Measurements from ENCODE around the gene EPB42. TPM values are rescaled to one million over a fixed set of nuclear protein-coding genes. Genes with fewer than 3 reads are reported as not detected.
A peak's percentile ranks its signal among the peaks of the same experiment; 100 is the strongest.

EPB42 gene
- total RNA-seq, 4 donors from 2014 or later = 0.12 to 0.40 TPM; not detected in 2

DNA sequence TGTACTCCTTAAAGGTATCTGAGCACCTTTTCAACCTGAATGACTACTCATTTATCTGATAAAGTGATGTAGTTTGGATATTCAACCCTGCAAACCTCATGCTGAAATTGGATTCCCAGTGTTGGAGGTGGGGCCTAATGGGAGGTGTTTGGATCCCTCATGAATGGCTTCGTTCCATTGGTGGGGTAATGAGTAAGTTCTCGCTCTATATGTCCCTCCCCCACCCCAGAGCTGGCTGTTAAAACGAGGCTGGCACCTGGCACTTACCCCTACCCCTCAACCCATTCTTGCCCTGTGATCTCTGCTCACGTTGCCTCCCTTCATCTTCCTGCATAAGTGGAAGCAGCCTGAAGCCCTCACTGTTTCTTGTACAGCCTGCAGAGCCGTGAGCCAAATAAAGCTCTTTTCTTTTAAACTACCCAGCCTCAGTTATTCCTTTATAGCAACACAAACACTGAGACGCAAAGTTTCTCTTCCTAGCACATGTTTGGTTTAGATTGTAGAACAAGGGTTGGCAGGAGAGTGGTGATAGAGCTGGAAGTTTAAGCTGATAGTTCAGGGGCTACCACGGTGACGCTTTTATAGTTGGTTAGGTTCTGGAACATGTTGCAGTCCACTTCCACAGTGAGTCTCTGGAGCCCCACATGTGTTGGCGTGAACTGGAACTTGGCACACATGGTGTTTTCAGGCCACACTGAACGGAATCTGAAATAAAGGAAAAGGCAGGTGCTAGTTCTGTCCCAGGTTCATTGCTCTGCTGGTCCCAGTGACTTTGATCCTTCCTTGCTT, 23.9 kb downstream of the EPB42 start:
- Histone ChIP-seq H3K4me3 (no peak overlapping the region), H3K4me1 (no peaks in the 10 kb centered on the region), H3K9me3 (peaks cover 0 to 3% (median 0%) of the 10 kb centered on the region in 3 donors), H3K27ac (no peak overlapping the region), H3K36me3 (peaks cover 17 to 70% of the 10 kb centered on the region in 2 donors), H3K27me3 (no peaks in the 10 kb centered on the region)
- TF ChIP-seq EP300 (IDR thresholded peaks at IDR 0.05) (no peak), POLR2AphosphoS5 (IDR thresholded peaks at IDR 0.05) (no peak), POLR2A (IDR thresholded peaks at IDR 0.05) (no peak)
- TF ChIP-seq, protein P1, sequence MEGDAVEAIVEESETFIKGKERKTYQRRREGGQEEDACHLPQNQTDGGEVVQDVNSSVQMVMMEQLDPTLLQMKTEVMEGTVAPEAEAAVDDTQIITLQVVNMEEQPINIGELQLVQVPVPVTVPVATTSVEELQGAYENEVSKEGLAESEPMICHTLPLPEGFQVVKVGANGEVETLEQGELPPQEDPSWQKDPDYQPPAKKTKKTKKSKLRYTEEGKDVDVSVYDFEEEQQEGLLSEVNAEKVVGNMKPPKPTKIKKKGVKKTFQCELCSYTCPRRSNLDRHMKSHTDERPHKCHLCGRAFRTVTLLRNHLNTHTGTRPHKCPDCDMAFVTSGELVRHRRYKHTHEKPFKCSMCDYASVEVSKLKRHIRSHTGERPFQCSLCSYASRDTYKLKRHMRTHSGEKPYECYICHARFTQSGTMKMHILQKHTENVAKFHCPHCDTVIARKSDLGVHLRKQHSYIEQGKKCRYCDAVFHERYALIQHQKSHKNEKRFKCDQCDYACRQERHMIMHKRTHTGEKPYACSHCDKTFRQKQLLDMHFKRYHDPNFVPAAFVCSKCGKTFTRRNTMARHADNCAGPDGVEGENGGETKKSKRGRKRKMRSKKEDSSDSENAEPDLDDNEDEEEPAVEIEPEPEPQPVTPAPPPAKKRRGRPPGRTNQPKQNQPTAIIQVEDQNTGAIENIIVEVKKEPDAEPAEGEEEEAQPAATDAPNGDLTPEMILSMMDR (IDR thresholded peaks at IDR 0.05) = no peak
- whole genome bisulfite sequencing, 2 donors (ENCODE audit: low coverage in 1 of 2) = 84 to 86% methylated on average over 7 to 9 of the region's 10 CpGs
- ATAC-seq = no peak

DNA sequence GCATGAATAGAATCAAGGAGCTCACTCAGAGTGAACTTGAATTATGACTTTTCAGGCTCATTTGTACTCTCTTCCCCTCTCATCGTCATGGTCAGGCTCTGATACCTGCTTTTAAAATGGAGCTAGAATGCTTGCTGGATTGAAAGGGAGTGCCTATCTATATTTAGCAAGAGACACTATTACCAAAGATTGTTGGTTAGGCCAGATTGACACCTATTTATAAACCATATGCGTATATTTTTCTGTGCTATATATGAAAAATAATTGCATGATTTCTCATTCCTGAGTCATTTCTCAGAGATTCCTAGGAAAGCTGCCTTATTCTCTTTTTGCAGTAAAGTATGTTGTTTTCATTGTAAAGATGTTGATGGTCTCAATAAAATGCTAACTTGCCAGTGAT, 26.0 kb downstream of the EPB42 start:
- no peak overlapping the region for H3K27ac ChIP-seq
- H3K4me3 ChIP-seq = no peak overlapping the region
- H3K4me1 ChIP-seq = peaks cover 0 to 8% (median 0%) of the 10 kb centered on the region in 3 donors
- peaks cover 25 to 92% of the 10 kb centered on the region in 2 donors for H3K36me3 ChIP-seq
- peaks cover 0 to 3% (median 0%) of the 10 kb centered on the region in 3 donors for H3K9me3 ChIP-seq
- no peaks in the 10 kb centered on the region for H3K27me3 ChIP-seq
- TF ChIP-seq EP300 (IDR thresholded peaks at IDR 0.05) = no peak
- TF ChIP-seq, protein P1 (IDR thresholded peaks at IDR 0.05) = no peak
- no peak for TF ChIP-seq POLR2AphosphoS5 (IDR thresholded peaks at IDR 0.05)
- no peak for TF ChIP-seq POLR2A (IDR thresholded peaks at IDR 0.05)
- WGBS, 2 donors (ENCODE audit: low coverage in 1 of 2) = 60 to 77% methylated on average over 2 of the region's 2 CpGs
- no peak for ATAC-seq

DNA sequence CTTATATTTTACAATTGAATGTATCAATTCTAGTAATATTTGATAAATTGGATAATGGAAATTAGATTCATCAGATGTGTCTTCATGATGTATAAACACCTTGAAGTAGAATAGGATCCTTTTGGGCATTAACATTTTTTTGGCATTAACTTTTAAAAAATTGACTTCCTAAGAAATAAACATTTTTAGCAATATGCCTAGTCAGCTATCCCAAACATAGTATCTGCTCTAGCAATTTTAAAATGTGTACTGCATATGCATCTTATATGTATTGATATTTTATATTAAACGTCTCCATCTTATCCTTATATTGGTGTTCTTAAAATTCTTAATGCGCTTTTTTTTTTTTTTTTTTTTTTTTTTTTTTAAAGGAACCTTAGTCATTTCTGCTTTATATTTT, 27.1 kb downstream of the EPB42 start:
- WGBS, 2 donors (ENCODE audit: low coverage in 1 of 2) = 88% methylated on average over 2 of the region's 2 CpGs
- H3K36me3 ChIP-seq = peaks cover 25 to 95% of the 10 kb centered on the region in 2 donors
- H3K4me1 ChIP-seq = peaks cover 0 to 16% (median 0%) of the 10 kb centered on the region in 3 donors
- H3K9me3 ChIP-seq = peaks cover 0 to 3% (median 0%) of the 10 kb centered on the region in 3 donors
- ATAC-seq = no peak
- H3K27ac ChIP-seq = no peak overlapping the region
- no peaks in the 10 kb centered on the region for H3K27me3 ChIP-seq
- H3K4me3 ChIP-seq = no peak overlapping the region
- TF ChIP-seq EP300 (IDR thresholded peaks at IDR 0.05) (no peak), POLR2A (IDR thresholded peaks at IDR 0.05) (no peak), POLR2AphosphoS5 (IDR thresholded peaks at IDR 0.05) (no peak)
- TF ChIP-seq, protein P1 (IDR thresholded peaks at IDR 0.05) = no peak

DNA sequence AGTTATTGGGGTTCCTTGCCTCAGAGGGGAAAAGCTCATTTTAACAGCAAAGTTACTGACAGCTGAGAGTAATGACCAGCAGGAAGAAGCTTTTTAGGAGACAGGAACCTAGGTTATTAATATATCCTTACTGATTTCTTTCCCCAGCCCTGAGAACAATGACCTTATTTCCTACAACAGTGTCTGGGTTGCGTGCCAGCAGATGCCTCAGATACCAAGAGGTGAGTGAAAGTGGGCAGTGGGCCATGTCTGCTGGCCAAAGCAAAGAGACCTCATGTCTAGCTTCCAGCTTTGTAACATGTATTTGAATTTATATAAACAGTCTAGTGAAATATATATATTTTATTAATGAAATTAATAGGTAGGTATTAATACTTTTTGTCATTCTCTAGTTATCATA, 30.6 kb downstream of the EPB42 start:
- Histone ChIP-seq H3K36me3 (peaks cover 21 to 60% of the 10 kb centered on the region in 2 donors), H3K4me1 (peaks cover 0 to 42% (median 12%) of the 10 kb centered on the region in 3 donors), H3K27me3 (no peaks in the 10 kb centered on the region), H3K4me3 (no peak overlapping the region), H3K9me3 (no peaks in the 10 kb centered on the region), H3K27ac (peak overlapping the region in 3 of 4 donors; percentile 14 to 48 (median 24))
- 33 to 55% methylated on average over 1 of the region's 1 CpG for WGBS, 2 donors (ENCODE audit: low coverage in 1 of 2)
- no peak for TF ChIP-seq POLR2A (IDR thresholded peaks at IDR 0.05)
- TF ChIP-seq EP300 (IDR thresholded peaks at IDR 0.05) = no peak
- no peak for TF ChIP-seq POLR2AphosphoS5 (IDR thresholded peaks at IDR 0.05)
- TF ChIP-seq, protein P1 (IDR thresholded peaks at IDR 0.05) = no peak
- ATAC-seq = no peak

DNA sequence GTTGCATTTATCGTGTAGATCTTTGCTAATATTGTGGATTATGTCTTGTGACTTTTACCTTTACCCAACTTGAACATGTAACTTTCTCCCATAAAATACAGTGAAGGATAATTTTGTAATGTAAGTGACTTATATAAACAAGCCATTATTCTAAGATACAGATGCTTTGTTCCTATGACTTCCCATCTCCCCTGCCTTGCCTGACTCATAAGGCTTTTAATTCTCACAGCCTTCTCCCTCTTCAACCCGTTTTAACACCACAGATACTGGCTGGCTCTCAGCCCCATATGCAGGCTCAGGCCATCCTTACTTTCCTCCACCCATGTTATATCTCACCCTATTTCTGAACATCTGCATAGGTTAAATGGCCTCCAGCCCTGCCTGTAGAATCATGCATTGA, 31.5 kb downstream of the EPB42 start:
- H3K4me3 ChIP-seq = no peak overlapping the region
- TF ChIP-seq, protein P1 (IDR thresholded peaks at IDR 0.05) = no peak
- no peak for TF ChIP-seq POLR2AphosphoS5 (IDR thresholded peaks at IDR 0.05)
- no peak for TF ChIP-seq POLR2A (IDR thresholded peaks at IDR 0.05)
- no peak for TF ChIP-seq EP300 (IDR thresholded peaks at IDR 0.05)
- peaks cover 13 to 55% of the 10 kb centered on the region in 2 donors for H3K36me3 ChIP-seq
- no peaks in the 10 kb centered on the region for H3K27me3 ChIP-seq
- H3K9me3 ChIP-seq = no peaks in the 10 kb centered on the region
- ATAC-seq = no peak
- 69 to 80% methylated on average over 2 of the region's 2 CpGs for WGBS, 2 donors (ENCODE audit: low coverage in 1 of 2)
- H3K4me1 ChIP-seq = peaks cover 0 to 49% (median 12%) of the 10 kb centered on the region in 3 donors
- no peak overlapping the region for H3K27ac ChIP-seq

All from gastroesophageal sphincter (tissue), 4 donors.